Upper lobe of left lung (tissue), 4 donors: ENCODE data around the gene ACTL6B.

Experiments used
- EP300 ChIP-seq, 4 donors: sonication (generic); formaldehyde crosslinking; IDR thresholded peaks; one replicate each; pipeline ENCODE4 v1.5.1; 2017; ENCODE audit warnings: antibody characterized with exemption in 4 of 4, control low read depth in 2 of 4
- POLR2A ChIP-seq, 4 donors: fragments of 450-650 bp; IDR thresholded peaks; one replicate each; pipeline ENCODE4 v1.5.1; 2016 to 2017; ENCODE audit warnings: antibody characterized with exemption in 4 of 4, mild to moderate bottlenecking in 2 of 4
- POLR2AphosphoS5 ChIP-seq, 2 donors: sonication (generic); formaldehyde crosslinking; IDR thresholded peaks; one replicate each; pipeline ENCODE4 v1.5.1; 2017; ENCODE audit warnings: antibody characterized with exemption in 2 of 2
- TF ChIP-seq, protein P1 (sequence below), 6 experiments: fragments of 450-650 bp in 4 of 6; fragments of 200-600 bp in 2 of 6; sonication (generic) in 2 of 6; IDR thresholded peaks; one replicate each; pipeline ENCODE4 v1.5.1; 2016 to 2019; ENCODE audit warnings: antibody characterized with exemption in 6 of 6

DNA sequence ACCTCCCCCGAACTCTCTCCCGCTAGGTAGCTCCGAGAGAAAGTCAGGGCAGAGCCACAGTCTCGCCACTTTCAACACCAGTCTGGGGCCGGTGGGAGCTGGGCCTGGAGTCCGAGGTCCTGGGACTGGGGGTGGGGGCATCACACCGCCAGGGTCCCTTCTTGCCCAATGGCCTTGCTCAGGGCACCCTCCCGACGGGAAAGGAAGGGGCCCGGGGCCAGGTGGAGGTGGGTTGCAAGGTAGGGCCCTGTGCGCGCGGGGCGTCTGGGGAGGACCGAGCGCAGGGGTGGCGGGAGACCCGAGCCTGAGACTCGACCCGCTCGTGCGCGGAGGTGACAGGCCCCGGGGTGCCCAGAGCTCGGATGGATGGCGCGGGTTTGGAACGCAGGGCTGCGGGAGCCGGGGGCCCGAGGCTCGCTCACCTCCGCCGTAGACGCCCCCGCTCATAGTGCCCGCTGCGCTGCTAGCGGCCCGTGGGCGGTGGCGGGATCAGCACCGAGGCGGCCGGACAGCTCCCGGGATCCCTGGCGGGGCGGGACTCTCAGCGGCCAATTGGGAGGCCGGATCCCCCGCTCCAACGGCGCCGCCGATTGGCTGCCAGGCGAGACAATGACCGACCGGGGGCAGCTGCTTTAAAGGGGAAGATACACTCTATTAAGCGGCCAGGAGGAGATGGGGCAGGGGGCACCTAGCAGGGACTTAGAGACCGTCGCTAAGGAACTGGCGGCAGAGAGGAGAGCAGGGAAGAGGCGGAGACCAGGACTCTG, at the start of gene ACTL6B:
- TF ChIP-seq, protein P1, sequence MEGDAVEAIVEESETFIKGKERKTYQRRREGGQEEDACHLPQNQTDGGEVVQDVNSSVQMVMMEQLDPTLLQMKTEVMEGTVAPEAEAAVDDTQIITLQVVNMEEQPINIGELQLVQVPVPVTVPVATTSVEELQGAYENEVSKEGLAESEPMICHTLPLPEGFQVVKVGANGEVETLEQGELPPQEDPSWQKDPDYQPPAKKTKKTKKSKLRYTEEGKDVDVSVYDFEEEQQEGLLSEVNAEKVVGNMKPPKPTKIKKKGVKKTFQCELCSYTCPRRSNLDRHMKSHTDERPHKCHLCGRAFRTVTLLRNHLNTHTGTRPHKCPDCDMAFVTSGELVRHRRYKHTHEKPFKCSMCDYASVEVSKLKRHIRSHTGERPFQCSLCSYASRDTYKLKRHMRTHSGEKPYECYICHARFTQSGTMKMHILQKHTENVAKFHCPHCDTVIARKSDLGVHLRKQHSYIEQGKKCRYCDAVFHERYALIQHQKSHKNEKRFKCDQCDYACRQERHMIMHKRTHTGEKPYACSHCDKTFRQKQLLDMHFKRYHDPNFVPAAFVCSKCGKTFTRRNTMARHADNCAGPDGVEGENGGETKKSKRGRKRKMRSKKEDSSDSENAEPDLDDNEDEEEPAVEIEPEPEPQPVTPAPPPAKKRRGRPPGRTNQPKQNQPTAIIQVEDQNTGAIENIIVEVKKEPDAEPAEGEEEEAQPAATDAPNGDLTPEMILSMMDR (IDR thresholded peaks at IDR 0.05): no peak
- TF ChIP-seq POLR2A (IDR thresholded peaks at IDR 0.05) (no peak), EP300 (IDR thresholded peaks at IDR 0.05) (no peak), POLR2AphosphoS5 (IDR thresholded peaks at IDR 0.05) (no peak)
